HG03135 (cell line): Measurements from ENCODE around the gene CLDN17.

Source experiments
- ATAC-seq: cut with Tn5 transposase; IDR thresholded peaks from one replicate; pipeline ENCODE4 v1.9.1; 2021; ENCODE audit warnings: mild to moderate bottlenecking, moderate library complexity; ENCODE audit not compliant: unreplicated experiment

The CLDN17 gene, protein sequence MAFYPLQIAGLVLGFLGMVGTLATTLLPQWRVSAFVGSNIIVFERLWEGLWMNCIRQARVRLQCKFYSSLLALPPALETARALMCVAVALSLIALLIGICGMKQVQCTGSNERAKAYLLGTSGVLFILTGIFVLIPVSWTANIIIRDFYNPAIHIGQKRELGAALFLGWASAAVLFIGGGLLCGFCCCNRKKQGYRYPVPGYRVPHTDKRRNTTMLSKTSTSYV

DNA sequence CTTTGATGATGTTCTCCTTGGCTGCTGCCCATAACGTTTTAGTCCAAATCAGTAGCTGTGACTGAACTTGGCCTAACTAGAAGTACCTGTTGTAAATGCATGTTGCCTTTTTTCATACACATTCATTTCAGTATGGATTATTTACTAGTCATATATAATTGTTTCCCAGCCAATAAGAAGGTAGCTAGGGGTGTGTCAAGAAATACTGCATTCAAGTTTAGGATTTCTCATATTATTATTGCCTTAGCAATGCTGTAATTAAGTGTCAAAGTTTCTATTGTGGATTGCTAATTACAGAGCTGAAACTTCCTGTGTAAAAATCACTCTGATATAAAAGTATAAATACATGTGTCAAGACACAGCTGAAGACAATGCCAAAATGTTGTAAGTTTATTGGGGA lies at the start of gene CLDN17:
Gene CLDN17 (minus strand): TSS at position 101 of the 400 bp plus-strand sequence. CDS start 188 bp downstream, outside the sequence.
- no peak for ATAC-seq

- ATAC-seq = no peak
Observed at GRCh38 chr21:30216041-30216723, 49.6 kb upstream of the CLDN17 start, which contains the start of gene CLDN8. CLDN8 (minus strand) TSS chr21:30216097; CDS start chr21:30215925, 172 bp downstream.

GRCh38 chr21:30211071-30211470 lies 44.5 kb upstream of the CLDN17 start:
- no peak for ATAC-seq

GRCh38 chr21:30209601-30210000 lies 43.0 kb upstream of the CLDN17 start:
- ATAC-seq = no peak

GRCh38 chr21:30207252-30207579 lies 40.6 kb upstream of the CLDN17 start:
- no peak for ATAC-seq

DNA sequence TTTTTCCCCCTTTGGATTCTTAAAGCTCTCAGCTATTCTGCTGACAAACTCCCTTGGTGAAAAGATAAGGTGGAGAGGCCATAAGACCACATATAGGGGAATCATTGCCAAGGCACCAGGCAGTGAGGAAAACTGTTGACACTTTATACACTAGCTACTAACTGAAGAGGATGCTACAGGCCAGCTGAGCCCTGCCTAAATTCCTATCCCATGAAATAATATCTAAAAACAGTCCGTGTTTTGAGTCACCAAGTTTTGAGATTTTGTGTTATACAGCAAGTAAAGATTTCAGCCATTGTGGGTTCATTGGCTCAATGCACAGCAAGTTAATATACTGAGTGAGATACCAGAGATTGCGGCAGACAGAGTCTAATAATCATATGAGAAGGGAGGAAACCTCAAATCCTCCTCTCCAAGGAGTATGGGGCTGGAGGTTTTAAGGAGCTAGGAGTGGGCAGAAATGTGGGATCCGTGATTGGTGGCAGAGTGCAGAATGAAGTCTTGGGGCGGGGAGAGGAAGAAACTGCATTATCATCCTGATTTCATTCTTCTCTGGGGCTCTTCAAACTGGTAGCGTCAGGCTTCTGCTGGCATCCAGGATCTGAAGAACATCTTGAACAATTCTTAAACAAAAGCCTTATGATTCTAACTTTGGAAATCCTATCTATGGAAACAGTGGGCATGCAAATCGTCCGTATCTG lies 40.1 kb upstream of the CLDN17 start:
- ATAC-seq = no peak

DNA sequence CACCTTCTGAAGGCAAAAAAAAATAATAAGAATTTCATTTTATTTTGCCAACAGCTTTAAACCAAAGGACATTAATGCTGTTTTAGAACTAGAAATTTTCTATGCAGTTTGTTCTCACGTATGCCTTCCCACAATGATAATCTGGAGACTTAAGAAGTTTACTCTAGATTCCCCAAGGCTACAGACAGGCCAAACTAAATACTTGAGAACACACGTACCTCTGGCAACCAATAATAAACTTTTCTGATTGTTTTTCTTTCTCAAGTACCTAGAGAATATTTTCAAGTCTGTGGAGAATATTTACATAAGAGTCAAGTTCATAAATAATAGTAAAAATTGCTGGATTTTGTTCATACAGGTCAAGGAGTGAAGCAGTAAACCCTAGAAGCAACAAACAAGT lies 33.4 kb upstream of the CLDN17 start:
- no peak for ATAC-seq

DNA sequence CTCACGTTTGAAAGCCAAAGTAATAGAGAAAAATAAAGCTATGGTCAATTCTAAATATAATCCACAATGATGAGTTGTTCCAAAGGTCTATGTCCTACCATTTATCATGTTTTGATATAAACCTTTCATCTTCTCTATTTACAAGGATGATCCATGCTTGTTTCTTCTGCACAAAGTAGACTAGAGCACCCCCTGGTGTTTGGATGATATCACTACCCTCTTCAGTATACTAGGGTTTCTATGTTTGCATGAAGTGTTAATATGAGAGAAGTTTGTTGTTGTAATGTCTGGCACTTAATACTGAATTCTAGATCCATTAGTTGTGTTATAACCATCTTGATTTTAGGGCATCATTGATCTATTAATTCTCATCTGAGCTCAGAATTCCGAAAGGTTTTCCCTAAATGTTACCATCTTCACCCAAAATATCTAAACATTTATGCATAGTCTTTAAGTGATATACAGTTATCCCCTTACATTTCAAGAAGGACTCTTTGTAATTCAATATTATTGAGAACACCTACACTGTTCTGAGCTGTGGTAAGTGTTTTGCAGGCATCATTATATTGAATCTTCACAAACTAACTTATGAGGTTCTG lies 28.2 kb upstream of the CLDN17 start:
- no peak for ATAC-seq

GRCh38 chr21:30193201-30193600 lies 26.6 kb upstream of the CLDN17 start:
- no peak for ATAC-seq

DNA sequence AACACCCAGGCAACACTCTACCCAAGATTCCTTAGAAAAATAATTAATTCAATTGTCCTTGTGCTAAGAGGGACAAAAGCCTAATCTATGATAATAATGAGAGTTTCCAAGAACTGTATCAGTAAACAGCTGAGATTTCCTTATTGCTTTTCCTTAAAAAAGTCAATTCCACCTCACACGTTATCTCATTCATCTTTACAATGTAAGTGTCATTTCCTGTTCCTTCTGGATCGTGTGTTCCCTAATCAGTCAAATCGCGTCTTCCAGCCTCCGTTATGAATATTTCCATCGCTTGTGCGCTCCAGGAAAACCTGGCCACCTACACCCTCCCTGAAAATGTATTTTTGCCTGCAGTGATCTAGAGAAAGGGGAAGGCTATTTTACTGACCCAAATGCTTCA lies 23.9 kb upstream of the CLDN17 start:
- no peak for ATAC-seq

DNA sequence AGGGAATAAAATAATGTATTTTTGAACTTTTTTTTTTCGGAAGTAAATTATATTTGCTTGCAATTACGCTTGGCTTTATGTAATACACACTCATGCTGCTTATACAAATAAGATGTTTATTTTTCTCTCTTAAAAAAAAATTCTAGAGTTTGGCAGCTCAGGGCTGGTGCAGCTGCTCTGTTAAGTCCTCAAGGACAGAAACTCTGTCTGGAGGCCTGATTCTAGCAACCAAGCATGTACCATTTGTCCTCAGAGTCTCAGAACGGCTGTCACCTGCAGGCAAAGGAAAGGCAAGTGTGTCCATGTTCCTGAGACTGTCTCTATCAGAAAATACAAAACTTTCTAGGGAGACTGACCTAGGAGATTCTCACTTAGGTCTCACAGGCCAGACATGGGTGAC lies 23.2 kb upstream of the CLDN17 start:
- ATAC-seq = no peak

DNA sequence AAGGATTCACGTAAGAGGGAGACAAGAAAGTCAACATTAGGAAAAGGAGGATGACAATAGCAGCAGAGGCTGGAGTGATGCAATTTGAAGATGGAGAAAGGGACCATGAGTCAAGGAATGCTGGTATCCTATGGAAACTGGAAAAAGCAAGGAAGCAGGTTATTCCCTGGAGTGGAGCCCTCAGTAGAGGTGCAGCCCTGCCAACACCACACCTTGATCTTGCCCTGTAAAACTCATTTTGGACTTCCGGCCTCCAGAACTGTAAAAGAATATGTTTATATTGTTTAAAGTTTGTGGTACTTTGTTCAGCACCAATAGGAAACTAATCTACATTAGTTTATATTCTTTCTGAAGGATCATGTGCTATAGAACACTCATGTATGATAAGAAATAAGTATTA lies 19.6 kb upstream of the CLDN17 start:
- ATAC-seq = no peak

DNA sequence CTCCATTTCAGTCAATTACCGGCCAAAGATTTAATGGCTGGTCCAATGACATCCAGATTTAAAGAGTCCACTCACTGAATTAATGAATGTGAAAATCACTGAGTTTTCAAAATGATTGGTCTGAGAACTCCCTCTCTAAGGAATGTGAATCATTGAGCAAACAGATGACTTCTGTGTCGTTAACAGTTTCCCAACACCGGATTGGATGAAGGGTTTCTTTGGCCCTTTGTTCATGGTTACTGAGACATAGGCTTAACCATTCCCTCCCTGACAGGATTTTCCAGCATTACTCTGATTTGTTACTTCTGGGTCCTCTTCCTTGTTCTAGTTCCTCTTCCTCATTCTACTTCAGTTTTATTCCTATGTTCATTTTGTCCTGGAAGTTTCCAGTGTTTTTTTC lies 1.5 kb upstream of the CLDN17 start:
- ATAC-seq = no peak

DNA sequence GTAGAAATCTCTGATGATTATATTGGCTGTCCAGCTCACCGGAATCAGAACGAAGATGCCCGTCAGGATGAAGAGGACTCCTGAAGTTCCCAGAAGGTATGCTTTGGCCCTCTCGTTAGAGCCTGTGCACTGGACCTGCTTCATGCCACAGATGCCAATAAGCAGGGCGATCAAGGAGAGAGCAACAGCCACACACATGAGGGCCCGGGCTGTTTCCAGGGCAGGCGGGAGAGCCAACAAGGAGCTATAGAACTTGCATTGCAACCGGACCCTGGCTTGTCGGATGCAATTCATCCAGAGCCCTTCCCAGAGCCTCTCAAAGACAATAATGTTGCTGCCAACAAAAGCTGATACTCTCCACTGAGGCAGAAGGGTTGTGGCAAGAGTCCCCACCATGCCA lies 434 bp downstream of the CLDN17 start:
- no peak for ATAC-seq

DNA sequence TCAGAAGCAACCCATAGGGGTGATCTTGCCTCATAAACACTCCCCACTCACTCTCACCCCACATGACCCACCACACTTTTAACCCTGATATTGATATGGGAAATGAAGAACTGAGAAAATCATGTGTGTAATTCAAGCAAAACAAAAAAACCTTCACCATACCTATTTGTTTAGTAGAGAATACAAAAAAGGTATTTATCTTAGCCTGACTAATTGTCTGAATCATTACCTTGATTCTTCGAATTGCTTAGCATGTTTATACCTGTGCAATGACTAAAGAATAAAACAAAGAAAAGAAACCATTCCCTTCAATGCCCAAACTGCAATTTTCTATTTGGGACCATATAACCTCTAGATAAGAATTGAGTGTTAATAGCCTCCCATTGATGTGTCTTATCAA lies 1.8 kb downstream of the CLDN17 start:
- no peak for ATAC-seq

GRCh38 chr21:30153697-30154340 lies 12.8 kb downstream of the CLDN17 start:
- ATAC-seq = no peak

GRCh38 chr21:30152792-30153191 lies 13.8 kb downstream of the CLDN17 start:
- ATAC-seq = no peak

GRCh38 chr21:30148906-30149305 lies 17.7 kb downstream of the CLDN17 start:
- no peak for ATAC-seq

GRCh38 chr21:30146558-30147282 lies 19.9 kb downstream of the CLDN17 start:
- ATAC-seq = no peak

DNA sequence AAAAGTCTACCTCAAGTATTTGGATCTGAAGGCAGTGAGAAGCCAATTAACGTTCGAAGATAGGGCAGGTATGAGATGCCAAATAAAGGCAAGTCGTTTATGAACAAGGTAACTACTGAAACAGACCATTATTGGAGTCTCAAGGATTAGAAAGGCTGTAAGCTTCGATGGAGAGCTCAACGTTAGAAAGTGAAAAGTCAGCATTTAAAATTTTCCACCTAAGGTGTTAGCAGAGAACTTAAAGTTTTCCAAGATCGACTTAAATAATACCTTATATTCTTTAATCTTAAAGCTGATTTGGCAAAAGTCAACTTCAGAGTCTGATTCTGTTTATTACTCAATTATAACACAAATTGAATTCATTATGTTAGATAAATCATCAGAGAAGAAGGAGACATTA lies 28.1 kb downstream of the CLDN17 start:
- ATAC-seq = no peak

- no peak for ATAC-seq
Observed at GRCh38 chr21:30129246-30129645, 37.4 kb downstream of the CLDN17 start.
